Measurements from ENCODE around the gene SNRNP25.
"Not testable (repeated sequence)": the region's sequence is repeated elsewhere in the genome, so short reads cannot be mapped to it uniquely, and the experiment has no call there.

SNRNP25 gene

DNA sequence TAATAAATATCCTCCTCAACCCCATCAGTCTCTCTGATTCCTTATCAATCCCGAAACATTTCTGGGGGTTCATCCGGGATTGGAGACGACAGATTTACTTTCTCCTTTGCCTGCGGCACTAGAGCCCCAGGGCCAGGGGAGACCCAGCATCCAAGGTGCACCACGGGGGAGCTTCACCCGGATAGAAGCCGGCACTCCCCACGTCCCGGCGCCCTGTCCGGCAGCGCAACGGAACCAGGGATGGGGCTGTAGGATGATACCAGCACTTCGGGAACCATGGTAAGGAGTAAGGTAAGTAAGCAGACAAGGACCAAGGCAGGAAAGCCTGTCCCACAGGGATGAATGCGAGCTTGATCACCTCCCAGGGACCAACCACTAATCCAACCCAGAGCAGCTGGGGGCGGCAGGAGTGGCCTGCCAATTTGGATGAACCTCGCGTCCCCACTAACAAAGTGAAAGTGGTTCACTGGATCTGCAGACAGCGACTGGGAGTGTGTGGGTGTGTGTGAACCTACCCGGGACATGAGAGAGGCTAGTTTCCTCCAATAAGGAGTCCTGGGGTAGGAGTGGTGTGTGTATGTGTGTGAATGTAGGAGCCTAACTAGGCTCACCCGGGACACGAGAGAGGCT lies 12.1 kb upstream of the SNRNP25 start:
- no peak for DNase-seq

DNA sequence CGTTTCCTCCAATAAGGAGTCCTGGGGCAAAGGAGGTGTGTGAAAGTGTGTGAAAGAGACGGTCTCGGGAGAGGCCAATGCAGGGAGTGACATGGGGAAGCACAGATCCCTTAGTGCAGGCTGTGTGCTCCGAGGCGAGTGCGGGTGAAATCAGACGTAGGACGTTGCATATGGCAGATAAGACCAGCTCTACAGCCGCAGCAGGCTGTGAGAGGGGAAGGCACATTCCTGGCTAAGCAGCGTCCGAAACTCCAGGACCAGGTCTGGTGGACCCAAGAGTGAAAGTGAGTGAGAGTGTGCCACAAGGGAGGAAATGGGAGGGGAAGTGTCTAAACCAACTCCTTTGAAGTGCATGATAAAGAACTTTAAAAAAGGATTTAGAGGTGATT lies 11.6 kb upstream of the SNRNP25 start:
- no peak for DNase-seq

DNA sequence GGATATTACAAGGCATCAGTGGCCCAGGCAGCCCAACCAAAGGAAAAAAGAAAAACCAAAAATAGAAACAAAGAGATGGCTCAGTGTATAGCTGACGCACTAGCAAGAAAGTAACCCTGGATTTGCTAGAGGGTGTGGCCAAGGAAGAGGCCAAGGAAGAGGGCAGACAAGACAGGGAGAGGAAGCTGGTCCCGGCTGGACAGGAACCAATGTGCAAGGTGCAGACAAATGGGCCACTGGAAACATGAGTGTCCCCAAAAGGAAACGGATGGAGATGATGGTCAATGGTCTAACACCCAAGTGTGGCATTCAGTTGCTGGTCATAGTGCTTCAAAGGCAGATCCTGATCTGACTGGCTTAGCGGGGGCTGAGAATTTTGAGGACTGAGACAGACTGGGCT lies 10.9 kb upstream of the SNRNP25 start:
- DNase-seq, result no peak

DNA sequence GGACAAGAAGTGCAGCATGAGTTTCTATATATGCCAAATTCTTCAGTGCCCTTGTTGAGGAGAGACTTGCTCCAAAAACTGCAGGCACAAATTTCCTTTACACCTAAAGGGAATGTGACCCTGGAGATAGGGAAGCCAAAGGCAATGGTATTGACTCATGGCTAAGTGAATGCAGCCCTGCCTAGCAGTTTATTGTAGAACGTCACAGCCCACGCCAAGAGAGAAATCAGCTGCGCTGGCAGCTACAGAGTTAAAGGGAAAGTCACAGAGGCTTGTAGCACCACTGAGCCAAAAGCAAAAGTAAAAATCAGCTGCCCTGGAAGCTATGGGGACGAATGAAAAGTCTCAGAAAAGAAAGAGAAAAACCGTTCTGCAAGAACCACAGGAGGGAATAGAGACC lies 10.3 kb upstream of the SNRNP25 start:
- no peak for DNase-seq

DNA sequence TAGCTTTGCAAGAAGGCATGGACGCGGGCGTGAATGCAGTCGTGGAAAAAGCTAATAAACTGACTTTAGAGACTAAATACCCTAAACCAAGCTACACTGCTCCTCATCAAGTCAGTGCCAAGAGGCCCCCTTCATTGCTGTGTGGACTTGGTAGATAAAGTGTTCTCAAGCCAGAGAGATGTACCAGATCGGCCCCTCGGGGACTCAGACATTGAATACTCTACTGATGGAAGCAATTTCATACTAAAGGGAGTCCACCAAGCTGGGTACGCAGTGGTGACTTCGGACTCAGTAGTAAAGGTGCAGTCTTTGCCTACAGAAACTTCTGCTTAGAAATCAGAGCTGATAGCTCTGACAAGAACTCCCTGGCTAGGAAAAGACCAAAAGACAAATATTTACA lies 9.0 kb upstream of the SNRNP25 start:
- no peak for DNase-seq

DNA sequence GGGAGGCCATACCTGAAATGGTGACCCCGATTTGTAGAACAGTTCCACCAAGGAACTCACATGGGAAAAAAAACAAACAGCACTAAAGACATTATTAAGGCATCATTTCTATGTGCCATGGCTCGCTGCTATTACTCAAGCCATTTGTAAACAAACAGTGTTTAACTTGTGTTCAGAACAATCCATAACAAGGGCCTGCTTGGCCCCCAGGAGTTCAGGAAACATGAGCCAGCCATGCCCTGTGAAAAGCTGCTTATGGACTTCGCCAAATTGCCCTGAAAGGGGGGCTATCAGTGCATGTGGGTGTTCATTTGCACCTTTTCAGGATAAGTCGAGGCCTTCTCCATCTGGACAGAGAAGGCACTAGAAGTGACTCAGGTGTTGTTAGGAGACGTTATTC lies 8.2 kb upstream of the SNRNP25 start:
- no peak for DNase-seq

DNA sequence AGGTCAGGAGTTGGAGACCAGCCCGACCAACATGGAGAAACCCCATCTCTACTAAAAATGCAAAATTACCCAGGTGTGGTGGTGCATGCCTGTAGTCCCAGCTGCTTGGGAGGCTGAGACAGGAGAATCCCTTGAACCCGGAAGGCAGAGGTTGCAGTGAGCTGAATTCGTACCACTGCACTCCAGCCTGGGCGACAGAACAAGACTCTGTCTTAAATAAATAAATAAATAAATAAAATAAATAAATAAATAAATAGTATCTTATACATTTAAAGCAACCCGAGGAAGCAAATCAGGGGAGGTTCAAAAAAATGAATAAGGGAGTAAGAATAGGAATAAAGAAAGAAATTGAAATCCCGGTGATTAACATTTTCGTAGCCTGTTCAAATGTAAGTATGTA lies 7.1 kb upstream of the SNRNP25 start:
- DNase-seq, result not testable (repeated sequence)

DNA sequence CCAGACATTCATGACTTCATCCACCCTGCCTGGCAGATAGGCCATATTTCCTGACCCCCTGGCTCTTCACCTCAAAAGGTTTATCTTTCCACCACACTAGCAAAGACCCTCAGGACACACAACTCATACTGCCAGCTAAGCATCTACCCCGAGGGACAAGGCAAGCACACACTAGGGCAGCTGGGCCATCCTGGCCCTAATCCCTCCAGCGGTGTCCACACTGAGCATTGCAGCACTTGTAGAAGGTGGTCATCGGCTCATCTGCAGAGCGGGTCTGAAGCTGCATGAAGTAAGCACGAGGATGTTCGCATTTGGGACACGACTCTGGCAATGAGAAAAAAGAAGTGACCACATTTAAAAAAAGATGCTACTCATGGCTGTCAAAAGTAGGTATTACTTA lies 6.4 kb upstream of the SNRNP25 start:
- no peak for DNase-seq

DNA sequence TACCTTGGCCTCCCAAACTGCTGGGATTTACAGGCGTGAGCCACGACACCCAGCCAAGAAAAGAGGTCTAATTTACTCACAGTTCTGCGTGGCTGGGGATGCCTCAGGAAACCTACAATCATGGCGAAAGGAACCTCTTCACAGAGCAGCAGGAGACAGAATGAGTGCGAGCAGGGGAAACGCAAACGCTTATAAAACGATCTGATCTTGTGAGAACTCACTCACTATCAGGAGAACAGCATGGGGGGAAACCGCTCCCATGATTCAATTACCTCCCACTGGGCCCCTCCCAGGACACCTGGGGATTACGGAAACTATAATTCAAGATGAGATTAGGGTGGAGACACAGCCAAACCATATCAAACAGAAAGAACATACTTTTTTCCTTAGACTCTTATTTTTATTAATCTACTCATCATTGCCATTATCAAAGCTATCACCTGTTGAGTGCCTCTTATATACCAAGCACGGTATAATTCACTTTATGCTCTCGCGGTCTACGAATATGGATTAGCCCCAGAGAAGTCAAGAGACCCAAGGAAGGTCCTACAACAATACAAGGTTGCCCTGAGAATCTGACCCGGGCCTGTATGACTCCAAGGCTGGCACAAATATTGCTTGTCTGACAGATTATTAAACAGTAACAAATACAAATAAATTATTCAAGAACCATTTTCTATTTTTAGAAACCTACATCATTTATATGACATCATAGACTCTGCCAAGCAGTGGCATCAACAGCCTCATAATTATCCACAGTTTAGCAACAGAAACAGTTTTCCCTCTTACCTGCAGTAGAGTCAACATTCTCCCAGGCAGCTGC lies 2.6 kb upstream of the SNRNP25 start:
- DNase-seq, result no peak

DNA sequence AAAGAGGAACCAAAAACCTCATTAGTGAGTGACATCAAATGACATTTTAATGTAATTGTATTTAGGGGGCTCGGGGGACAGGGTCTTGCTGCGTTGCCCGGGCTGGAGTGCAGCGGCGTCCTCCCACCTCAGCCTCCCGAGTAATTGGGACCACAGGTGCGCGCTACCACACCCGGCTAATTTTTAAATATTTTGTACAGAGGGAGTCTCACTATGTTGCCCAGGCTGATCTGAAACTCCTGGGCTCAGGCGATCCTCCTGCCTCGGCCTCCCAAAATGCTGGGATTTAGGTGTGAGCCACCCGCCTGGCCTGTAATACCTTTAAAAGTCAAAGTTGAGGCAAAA lies 581 bp downstream of the SNRNP25 start:
- DNase-seq, result no peak

DNA sequence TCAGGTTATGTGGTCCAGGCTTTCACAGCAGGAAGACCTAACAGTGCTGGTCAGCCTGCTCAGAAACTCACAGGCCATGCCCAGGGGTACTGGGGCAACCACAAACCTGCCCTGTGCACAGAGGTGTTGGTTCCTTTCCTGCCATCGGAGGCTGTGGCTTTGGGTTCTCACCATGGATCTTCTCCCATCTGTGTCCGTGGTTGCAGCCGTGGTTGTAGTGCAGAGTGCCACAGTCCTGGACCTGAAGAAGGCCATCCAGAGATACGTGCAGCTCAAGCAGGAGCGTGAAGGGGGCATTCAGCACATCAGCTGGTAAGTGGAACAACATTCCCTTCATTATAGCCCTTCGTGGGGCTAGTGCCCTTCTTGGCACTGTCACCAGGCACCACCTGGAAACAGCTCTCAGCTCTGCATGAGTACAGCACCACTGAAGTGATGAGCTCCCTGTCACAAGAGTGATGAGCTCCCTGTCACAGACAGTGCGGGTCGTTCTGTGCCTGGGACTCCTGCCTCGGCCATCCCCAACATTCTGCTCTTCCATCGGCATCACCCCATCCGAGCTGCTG lies 2.0 kb downstream of the SNRNP25 start:
- DNase-seq, result no peak

DNA sequence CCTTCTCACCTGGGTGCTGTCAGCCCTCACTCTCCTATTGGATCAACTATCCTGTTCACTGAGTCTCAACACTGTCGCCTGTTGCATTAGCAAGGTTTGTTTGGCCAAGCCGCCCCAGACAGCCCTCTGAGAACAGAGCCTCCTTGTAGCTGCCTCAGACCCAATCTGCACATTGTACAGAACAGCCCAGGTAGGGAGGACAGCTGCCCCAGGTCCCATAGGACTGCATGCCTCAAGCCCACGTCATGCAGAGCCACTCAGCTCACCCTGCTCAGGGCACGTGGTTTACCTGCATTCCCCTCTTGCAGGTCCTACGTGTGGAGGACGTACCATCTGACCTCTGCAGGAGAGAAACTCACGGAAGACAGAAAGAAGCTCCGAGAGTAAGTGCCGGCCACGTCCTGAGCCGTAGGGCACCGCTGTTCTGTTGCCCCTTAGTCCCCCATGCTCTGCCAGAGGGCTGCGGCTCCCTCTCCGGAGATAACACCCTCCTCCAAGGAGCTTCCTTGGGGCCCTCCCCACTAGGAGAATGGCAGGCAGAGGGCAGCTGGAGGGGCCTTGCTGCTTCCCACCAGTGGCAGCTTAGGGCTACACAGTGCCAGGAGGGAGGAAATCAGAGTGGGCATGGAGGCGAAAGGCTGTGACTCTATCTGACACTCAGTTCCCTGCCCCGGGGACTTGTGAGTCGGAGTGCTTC lies 2.8 kb downstream of the SNRNP25 start:
- DNase-seq, result no peak

DNA sequence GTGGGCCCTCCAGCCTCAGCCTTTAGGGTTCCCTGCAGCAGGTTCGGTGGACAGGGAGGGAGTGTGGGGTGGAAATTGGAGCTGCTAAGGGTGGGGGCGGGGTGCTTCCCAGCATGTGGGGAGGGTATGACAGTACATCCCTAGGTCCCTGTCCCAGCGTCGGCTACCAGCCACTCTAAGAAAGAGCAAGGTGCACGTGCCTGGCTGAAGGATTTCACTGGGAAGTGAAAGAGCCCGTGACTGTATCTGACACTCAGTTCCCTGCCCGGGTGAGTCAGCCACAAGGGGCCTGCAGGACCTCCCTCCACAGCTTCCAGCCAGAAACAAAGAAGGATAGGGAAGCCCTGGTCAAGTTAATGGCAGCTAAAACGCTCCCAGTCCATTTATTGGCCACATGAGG lies 4.1 kb downstream of the SNRNP25 start:
- DNase-seq, result no peak

DNA sequence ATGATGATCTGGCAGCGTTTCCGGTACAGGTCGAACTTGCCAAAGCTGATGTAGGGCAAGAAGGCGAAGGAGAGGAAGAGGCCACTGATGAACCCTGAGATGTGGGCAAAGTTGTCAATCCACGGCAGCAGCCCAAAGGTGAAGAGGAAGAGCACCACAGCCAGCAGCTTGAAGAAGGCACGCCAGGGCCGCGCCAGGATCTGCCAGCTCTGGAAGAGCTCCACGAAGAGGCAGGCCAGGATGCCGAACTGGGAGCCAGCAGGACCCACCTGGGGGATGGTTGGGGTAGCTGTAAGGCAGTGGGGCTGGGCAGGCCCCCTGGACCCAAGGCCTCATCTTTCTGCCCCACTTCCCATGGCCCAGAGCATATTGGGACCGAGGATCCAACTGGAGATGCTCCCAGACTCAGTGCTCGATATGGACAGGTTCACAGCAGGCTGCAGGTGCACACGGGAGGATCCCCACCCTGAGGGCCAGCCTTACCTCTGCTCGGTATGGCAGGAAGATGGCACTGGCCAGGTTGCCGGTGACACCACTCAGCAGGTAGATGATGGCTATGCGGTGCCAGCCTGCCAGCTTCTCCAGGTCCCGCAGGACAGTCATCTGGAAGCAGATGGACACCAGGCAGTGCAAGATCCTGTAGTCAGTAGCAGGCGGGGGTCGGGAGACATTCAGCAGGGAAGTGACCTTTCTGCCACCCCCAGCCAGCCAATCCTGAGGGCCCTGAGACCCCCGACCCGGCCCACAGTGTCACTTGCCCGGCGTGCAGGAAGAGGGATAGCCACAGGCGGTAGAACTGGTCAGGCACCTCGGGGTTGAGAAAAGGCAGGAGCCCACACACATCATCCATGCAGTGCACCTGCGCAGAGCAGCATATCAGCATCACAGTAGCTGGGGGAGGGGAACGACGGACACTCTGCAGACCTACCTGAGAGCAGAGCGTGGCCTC lies 5.1 kb downstream of the SNRNP25 start:
- no peak for DNase-seq

DNA sequence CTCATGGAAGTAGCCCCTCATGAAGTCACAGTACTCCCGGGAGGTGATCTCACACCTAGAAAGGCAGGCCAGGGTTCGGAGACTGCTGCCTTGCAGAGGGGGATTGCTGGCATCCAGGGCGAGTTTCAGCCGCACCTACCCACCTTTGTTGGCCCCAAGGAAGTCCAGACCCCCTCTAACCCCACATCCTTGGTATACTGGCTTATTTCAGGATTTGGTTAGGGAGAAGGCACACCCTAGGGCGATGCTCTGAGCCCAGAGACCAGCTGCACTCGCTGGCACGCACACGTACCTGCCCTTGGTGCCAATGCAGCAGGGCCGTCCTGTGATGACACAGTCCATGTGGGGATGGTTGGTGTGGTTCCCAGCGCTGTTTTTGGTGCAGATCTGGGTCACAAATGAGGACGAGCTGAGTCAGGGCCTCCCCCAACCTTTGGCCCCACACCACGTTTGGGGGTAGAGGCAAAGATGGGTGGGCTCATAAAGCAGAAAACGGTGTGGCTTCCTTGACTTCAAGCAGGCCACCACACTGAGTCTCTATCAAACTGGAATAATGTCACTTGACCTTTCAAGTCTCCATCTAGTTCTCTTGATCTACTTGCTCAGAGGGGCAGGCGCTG lies 5.9 kb downstream of the SNRNP25 start:
- no peak for DNase-seq

DNA sequence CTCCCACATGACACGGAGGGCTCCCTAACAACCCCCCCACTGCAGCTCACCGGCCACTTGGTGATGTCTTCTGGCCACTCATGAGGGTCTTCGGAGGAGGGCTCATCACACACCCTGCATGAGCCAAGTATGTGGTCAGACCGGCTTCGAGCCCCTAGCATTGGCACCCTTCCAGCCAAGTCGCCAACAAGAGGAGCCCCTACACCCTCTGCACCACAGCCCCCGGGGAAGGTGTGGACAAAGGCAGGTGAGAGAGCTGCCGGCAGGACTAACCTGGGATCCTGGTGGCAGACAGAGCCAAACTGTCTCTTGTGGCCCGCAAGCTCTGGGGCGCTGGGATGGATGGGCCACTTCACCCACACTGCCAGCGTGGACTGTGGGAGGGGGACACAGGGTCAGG lies 6.5 kb downstream of the SNRNP25 start:
- DNase-seq, result no peak

DNA sequence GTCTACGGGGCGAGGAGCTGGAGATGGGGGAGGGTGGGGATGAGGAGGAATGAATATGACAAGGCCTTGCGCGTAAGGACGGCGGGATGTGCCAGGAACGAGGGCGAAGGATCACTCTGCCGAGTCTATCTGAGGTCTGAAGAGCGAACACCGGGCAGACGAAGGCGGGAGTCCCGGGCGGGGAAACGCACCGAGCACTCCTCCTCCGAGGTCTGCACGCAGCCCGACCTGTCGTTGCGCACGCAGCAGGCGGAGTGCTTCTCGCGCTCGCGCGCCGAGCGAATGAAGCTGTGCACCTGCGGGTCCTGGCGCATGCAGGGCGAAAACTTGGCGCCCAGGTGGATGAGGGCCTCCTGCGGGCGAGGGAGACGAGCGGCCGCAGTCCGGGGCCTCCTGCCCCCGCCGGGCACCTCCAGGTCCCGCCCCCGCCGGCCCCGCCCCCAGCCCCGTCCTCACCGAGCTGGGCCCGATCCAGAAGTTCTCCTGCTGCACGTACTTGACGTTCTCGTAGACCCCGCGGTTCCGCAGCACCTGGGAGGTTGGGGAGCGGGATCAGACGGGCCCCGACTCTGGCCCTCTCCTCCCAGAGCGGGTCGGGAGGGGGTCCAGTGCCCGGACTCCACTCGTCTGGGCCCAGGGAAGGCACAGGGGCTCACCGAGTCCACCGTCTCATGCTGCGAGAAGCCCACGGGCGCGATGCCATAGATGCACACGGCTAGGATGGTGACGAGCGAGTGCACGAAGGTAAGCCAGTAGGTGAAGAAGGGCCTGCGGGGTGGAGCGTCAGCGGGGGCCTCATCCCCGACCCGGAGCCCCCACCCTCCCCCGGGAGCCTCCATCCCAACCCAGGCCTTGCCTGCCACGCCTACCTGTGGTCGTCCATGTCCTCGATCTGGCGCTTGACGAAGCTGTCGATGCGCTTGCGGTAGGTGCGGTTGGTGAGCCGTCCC lies 7.6 kb downstream of the SNRNP25 start:
- DNase-seq, result peak in 2 of 58 donors; percentile 8 to 10

DNA sequence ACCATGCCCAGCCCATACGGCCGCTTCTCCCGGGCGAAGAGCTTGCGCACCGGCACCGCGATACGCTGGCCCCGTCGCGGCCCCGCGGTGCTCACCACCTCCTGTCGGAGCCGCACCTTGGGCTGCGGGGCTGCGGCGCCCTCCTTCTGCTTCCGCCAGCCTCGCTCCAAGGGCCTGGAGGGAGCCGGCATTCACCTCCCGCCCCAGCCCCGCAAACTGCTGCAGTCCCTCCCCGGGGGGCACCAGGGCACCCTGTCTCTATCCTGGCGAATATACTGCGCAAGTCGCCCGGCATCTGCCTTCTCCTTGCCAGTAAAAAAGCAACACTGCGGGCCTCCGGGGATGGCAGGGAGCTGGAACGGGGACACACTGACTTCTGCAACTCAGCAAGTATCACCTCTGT lies 8.3 kb downstream of the SNRNP25 start:
- DNase-seq, result no peak

DNA sequence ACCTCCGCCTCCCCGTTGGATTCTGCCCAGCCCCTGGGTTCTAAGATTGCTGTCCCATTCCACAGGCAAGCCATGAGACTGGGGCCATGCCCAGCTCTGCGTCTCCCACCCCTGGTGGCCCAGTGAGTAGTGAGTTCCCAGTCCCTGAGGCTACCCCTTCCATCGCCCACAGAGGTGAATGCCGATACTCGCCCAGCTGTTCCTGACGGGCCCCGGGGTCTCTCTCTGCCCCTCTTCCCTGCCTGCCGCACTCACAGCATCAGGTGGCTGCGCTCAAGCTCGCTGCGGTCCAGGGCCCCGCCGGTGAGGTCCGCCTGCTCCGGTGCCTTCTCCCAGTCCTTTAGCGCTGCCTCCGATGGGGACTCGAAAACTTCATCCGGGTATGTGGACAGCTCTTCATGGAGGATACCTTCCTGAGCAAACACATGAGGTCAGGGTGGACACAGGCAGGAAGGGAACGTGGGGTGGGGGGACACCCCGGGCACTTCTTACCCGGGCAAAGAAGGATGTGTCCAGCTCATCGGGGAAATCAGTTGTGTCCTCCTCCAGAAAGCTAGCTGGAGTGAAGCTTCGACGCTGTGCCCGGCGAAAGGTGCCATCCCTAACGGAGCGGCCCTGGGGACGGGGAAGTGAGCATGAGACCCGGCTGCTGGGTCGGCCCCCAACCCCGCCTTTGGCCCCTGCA lies 8.8 kb downstream of the SNRNP25 start:
- no peak for DNase-seq

Data from anterior cingulate cortex (tissue), 58 donors.